Neural progenitor cell (in vitro differentiated cells): ENCODE data around the gene ARHGEF37.

Experiments used
- CTCF ChIP-seq: fragments of 200-600 bp; sonication (generic); IDR thresholded peaks from 2 replicates; pipeline ENCODE4 v1.5.1; 2017; ENCODE audit warnings: antibody characterized with exemption, mild to moderate bottlenecking
- EZH2 ChIP-seq: fragments of 200-600 bp; sonication (generic); IDR thresholded peaks from 2 replicates; pipeline ENCODE4 v1.6.1; 2017; ENCODE audit warnings: antibody characterized with exemption, mild to moderate bottlenecking, moderate library complexity

- TF ChIP-seq EZH2 (no peak), CTCF (no peak)
Observed at GRCh38 chr5:149617760-149618306, 36.5 kb downstream of the ARHGEF37 start.
